Activated naive CD8-positive, alpha-beta T cell treated with anti-CD3 and anti-CD28 coated beads, Interleukin-2, amount 10 ng/mL, durations not matched to agents 7 days and 5 days (primary cell): ENCODE measurements around the gene THRB. TPM values are rescaled to one million over a fixed set of nuclear protein-coding genes. Genes with fewer than 3 reads are reported as not detected.

Source experiments
- ATAC-seq: fragments of 150-1000 bp; cut with Tn5 transposase; one replicate; pipeline ENCODE4 v1.10.0; 2021; ENCODE audit warnings: low read depth, moderate library complexity
- POLR2A ChIA-PET: fragments of 350-600 bp; sonication (Branson Sonifier 250); formaldehyde crosslinking; loops from one replicate; lab custom pipeline; 2021; ENCODE audit warnings: antibody characterized with exemption; lab: Charles Lee
- DNase-seq: peaks from one replicate; pipeline ENCODE4 v3.0.0; 2021
- H3K27ac Mint-ChIP-seq: one replicate; pipeline ENCODE4 v1.8.0; 2022; ENCODE audit warnings: mild to moderate bottlenecking, mixed read lengths
- H3K27me3 Mint-ChIP-seq: one replicate; pipeline ENCODE4 v1.8.0; 2022; ENCODE audit warnings: mild to moderate bottlenecking, moderate library complexity, mixed read lengths
- H3K36me3 Mint-ChIP-seq: one replicate; pipeline ENCODE4 v1.8.0; 2021; ENCODE audit warnings: mild to moderate bottlenecking, mixed read lengths
- H3K4me1 Mint-ChIP-seq: one replicate; pipeline ENCODE4 v1.8.0; 2021; ENCODE audit warnings: mixed read lengths
- H3K4me3 Mint-ChIP-seq: one replicate; pipeline ENCODE4 v1.8.0; 2022; ENCODE audit warnings: mild to moderate bottlenecking, moderate library complexity, mixed read lengths
- H3K9me3 Mint-ChIP-seq: one replicate; pipeline ENCODE4 v1.8.0; 2021; ENCODE audit warnings: mixed read lengths
- total RNA-seq, 2 experiments: library from RNA; stranded (reverse); gene quantifications; one replicate each; pipeline ENCODE4 v1.2.3, GENCODE V29; 2021

THRB gene
- total RNA-seq, 2 experiments from 2014 or later = not detected

DNA sequence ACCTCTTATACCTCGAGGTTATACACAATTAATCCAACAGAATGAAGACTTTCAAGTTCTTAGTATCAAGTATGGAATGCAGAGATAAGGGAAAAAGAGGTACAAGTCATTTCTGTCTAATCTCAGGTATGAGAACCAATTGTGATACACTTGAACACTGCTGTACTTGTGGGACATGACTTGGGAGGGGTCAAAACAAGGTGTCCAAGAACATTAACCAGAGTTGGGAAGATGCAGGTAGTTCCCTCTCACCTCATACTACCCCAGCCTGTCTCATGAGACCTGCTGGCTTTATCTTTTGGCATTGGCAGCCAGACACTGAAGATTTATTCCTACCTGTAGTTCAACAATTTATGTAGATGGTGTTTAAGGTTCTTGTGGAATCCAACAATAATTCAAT, 339.9 kb downstream of the THRB start:
- POLR2A ChIA-PET = no interaction called here
- H3K4me1 Mint-ChIP-seq = peaks cover 2% of the 10 kb centered on the region
- H3K4me3 Mint-ChIP-seq = no peak overlapping the region
- H3K36me3 Mint-ChIP-seq = no peaks in the 10 kb centered on the region
- ATAC-seq (no peak), DNase-seq (no peak)
- H3K9me3 Mint-ChIP-seq = no peaks in the 10 kb centered on the region
- no peak overlapping the region for H3K27ac Mint-ChIP-seq
- H3K27me3 Mint-ChIP-seq = peaks cover 12% of the 10 kb centered on the region

DNA sequence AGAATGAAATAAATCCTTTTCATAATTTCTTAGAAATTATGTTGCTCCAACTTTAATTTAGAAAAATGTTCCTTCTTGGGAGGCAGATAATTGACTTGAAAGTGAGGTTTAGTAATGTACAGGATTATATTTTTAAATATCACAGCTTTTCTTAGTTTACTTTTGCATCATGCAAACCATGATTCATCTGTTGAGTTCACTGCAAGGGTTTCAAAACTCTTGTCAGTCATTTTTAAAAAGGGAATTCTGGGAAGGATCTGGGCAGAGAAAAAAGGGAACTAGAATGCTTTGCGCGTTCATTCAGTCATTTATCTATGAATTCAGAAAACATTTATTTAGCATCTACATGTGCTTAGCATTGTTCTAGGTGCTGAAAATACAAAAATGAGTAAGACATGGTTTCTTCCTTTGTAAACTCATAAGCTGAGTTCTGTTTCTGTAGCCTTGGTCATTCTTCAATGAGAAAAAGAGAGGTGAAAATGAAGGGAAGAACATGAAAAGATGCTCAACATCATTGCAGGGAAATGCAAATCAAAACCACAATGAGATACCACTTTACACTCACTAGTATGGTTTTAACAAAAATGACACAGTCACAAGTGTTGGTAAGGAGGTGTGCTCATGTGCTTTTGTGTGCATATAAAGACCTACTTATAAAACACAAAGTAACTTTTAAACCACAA, 340.5 kb downstream of the THRB start:
- POLR2A ChIA-PET = no interaction called here
- no peaks in the 10 kb centered on the region for H3K36me3 Mint-ChIP-seq
- DNase-seq = no peak
- ATAC-seq = no peak
- no peaks in the 10 kb centered on the region for H3K9me3 Mint-ChIP-seq
- H3K4me1 Mint-ChIP-seq = peaks cover 2% of the 10 kb centered on the region
- peaks cover 12% of the 10 kb centered on the region for H3K27me3 Mint-ChIP-seq
- no peak overlapping the region for H3K27ac Mint-ChIP-seq
- no peak overlapping the region for H3K4me3 Mint-ChIP-seq

DNA sequence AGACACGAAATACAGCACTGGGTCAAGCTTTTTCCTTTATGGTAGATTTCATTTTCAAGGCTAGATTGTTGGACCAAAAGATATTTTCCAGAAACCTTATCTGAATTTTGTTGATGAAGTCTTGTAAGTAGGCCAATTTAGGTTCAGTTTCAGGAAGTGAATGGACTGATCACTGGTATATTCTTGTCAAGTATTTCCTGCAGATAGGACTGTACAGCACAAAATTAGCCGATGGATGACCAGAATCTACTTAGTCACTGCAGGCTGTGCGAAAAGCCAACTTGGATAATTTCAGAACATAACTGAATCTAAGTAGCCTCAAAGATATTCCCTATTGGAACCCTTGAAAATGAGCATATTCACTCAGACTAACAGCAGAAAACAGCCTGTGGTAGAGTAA, 343.1 kb downstream of the THRB start:
- Mint-ChIP-seq H3K27me3 (peaks cover 12% of the 10 kb centered on the region), H3K36me3 (no peaks in the 10 kb centered on the region), H3K27ac (no peak overlapping the region), H3K4me1 (no peaks in the 10 kb centered on the region), H3K4me3 (no peak overlapping the region), H3K9me3 (no peaks in the 10 kb centered on the region)
- no peak for ATAC-seq
- DNase-seq = no peak
- POLR2A ChIA-PET = no interaction called here

DNA sequence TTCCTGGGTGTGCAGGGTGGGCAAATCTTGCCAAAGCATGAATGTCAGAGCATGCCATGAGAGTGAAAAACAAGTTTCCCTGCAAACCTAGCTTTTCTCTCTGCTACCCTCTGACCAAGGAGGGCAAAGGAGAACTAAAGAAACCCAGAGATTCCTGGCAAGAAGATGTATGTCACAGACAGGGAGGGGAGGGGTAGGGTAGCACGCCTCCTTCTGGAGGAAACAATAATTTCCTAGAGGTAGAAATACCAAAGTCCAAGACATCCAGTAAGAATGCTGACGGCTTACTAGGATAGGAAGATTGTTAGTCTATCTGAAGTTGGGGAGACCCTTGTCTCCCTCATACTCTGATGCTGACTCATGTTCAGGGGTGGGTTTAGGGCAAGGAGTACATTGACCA, 345.6 kb downstream of the THRB start:
- POLR2A ChIA-PET = no interaction called here
- H3K4me1 Mint-ChIP-seq = no peaks in the 10 kb centered on the region
- H3K9me3 Mint-ChIP-seq = no peaks in the 10 kb centered on the region
- H3K4me3 Mint-ChIP-seq = no peak overlapping the region
- ATAC-seq = no peak
- H3K27ac Mint-ChIP-seq = no peak overlapping the region
- no peaks in the 10 kb centered on the region for H3K36me3 Mint-ChIP-seq
- peaks cover 9% of the 10 kb centered on the region for H3K27me3 Mint-ChIP-seq
- no peak for DNase-seq

DNA sequence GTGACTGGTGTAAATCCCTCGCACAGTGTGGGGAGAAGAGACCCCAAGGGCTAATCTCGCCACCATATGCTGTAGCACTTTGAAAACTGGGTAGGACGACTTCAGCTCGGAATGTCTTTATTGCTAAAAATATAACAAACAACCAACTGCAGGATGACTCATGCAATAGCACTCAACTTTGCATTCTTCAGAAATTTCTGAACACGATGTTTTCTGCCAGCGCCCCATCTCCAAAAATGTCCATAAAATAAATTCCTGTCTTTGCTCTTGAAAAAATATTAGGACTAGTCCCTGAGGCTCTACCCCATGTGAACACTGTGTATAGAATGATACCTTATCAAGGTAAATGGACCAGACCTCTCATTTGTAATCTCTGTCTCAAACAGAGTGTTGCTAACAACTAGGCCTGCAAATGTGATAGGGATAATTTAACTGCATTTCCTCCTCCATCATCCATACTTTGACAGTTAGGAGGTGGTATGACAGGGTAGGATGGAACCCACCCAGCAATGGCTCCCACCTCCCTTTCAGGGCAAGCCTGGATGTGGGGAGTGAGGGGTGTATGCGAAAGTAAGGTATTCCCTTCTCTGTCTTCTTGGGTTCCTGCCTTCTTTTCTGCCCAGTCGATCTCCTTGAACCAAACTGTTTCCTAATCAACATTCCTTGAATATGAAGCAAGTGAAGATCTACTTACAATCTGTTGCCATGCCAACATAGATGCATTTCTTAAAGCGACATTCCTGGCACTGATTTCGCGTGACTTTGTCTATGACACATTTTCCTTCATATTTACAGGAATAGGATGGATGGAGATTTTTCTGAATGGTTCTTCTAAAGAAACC, 348.4 kb downstream of the THRB start:
- no peak overlapping the region for H3K4me3 Mint-ChIP-seq
- ATAC-seq (no peak), DNase-seq (no peak)
- POLR2A ChIA-PET = no interaction called here
- no peak overlapping the region for H3K27ac Mint-ChIP-seq
- peaks cover 2% of the 10 kb centered on the region for H3K27me3 Mint-ChIP-seq
- H3K4me1 Mint-ChIP-seq = no peaks in the 10 kb centered on the region
- H3K36me3 Mint-ChIP-seq = no peaks in the 10 kb centered on the region
- no peaks in the 10 kb centered on the region for H3K9me3 Mint-ChIP-seq

DNA sequence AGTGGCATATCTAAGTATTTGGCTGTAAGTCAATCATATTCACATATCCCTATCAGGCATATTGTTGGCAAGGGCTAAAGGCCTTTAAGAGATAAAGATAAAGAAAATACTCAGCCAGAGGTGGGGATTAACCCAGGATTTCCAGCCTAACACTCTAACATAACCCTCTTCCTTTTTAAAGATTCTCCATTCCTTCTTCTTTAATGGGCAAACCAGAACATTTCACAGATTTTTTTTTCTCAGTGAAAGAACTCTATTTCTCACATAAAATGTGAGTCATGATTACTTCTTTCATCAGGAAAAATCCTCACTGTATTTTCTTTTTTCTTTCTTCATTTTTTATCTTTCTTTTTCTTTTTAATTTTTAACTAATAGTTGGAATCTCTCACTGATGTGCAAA, 349.2 kb downstream of the THRB start:
- Mint-ChIP-seq H3K27ac (no peak overlapping the region), H3K27me3 (no peaks in the 10 kb centered on the region), H3K9me3 (no peaks in the 10 kb centered on the region), H3K4me1 (no peaks in the 10 kb centered on the region), H3K4me3 (no peak overlapping the region), H3K36me3 (no peaks in the 10 kb centered on the region)
- DNase-seq = no peak
- ATAC-seq = no peak
- POLR2A ChIA-PET = no interaction called here

DNA sequence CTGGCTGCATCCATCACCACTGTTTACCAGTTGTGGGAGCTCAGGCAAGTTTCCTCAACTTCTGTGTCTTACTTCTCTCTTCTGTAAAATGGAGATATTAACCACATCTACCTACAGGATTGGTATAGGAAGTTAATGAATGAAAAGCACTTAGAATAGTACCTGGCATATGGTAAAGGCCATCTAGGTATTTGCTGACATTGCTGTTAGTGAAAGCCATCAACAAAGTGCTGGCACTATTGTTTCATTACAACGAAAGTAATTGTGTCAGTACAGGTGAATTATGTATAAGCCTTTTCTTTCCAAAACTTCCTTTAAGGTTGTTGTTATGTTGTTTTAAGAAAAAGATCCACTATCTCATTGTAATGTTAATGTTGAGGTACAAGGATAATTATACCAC, 352.5 kb downstream of the THRB start:
- ATAC-seq = no peak

DNA sequence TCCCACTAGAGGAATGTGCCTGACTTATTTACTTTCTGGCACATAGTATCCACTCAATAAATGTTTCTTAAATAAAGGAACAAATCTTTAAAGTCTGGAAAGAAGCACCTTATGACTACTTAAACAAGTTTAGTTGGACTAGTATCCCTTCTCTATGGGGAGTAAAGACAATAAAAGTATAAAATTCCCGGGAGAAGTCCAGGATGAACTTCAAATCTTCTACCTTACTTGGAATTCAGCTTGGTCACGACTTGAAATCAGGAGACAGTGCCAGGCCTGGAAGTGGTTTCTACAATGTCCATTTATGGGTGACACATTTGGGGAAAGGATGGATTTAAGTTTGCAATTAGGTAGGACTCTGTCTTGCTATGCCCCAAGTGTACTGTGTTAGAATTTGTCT, 353.1 kb downstream of the THRB start:
- Mint-ChIP-seq H3K4me3 (no peak overlapping the region), H3K9me3 (peaks cover 2% of the 10 kb centered on the region), H3K27me3 (no peaks in the 10 kb centered on the region), H3K27ac (no peak overlapping the region), H3K4me1 (peaks cover 2% of the 10 kb centered on the region), H3K36me3 (no peaks in the 10 kb centered on the region)
- POLR2A ChIA-PET = no interaction called here
- no peak for DNase-seq
- ATAC-seq = no peak

More for the DNA sequence above, 352.5 kb downstream of the THRB start:
- no peak for DNase-seq
- POLR2A ChIA-PET = no interaction called here
- peaks cover 2% of the 10 kb centered on the region for H3K9me3 Mint-ChIP-seq
- no peak overlapping the region for H3K27ac Mint-ChIP-seq
- H3K4me1 Mint-ChIP-seq = peaks cover 2% of the 10 kb centered on the region
- no peak overlapping the region for H3K4me3 Mint-ChIP-seq
- H3K27me3 Mint-ChIP-seq = no peaks in the 10 kb centered on the region
- no peaks in the 10 kb centered on the region for H3K36me3 Mint-ChIP-seq

DNA sequence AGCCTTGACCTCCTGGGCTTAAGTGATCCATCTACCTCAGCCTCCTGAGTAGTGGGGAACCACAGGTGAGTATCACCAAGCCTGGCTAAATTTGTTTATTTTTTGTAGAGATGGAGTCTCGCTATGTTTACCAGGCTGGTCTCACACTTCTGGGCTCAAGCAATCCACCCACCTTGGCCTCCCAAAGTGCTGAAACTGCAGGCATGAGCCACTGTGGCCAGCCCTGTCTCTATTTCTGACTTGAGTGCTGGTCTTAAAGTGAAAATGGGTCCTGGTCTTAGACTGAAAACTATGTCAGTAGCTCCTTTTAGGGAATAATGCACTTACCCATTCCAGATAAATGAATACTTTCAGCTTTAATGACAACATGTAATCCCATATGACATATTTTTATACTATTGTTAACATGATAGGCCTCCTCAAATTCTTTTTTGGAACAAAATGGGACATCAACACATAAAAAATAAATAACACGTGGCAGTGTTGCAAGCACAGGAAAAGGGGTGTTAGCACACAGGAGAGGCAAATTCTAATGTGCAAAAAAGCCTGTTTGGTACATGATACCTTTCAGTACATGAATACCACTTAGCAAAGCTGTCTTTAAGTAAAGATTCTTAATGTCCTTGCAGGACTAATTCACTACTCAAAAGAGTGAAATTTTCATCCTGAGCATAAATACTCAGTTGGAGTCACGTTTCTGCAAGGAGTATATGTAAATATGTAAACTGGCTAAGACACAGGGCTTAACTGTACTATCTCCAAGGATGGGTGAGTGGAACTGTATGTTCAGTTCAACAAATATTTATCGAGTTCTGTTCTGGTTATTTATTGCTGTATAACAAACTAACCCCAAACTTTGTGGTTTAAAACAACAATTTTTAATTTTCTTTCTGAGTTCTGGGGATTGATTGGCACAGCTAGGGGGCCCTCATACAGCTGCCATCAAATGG, 354.9 kb downstream of the THRB start:
- Mint-ChIP-seq H3K27ac (no peak overlapping the region), H3K4me3 (no peak overlapping the region), H3K4me1 (peaks cover 2% of the 10 kb centered on the region), H3K9me3 (peaks cover 2% of the 10 kb centered on the region), H3K27me3 (no peaks in the 10 kb centered on the region), H3K36me3 (no peaks in the 10 kb centered on the region)
- no peak for ATAC-seq
- POLR2A ChIA-PET = no interaction called here
- no peak for DNase-seq

DNA sequence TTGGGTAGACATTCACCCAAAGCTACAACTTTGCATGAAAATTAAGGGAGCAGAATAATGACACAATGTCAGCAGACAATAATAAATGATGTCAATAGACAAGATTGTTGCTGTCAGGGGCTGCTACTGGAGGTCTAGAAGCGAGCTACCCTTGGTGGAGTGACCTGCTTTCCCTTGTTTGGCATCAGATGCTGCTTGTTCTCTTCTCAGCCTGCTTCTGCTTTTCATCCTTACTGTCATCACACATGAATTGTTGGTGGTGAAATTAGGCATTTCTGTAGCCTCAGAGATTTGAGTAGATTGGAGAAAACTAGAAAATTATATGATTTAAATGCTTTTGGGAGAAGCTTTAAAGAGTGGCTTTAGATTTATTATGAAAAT, 355.8 kb downstream of the THRB start:
- Mint-ChIP-seq H3K27ac (no peak overlapping the region), H3K9me3 (peaks cover 2% of the 10 kb centered on the region), H3K36me3 (no peaks in the 10 kb centered on the region), H3K27me3 (no peaks in the 10 kb centered on the region), H3K4me3 (no peak overlapping the region), H3K4me1 (peaks cover 2% of the 10 kb centered on the region)
- no peak for DNase-seq
- POLR2A ChIA-PET = no interaction called here
- no peak for ATAC-seq

DNA sequence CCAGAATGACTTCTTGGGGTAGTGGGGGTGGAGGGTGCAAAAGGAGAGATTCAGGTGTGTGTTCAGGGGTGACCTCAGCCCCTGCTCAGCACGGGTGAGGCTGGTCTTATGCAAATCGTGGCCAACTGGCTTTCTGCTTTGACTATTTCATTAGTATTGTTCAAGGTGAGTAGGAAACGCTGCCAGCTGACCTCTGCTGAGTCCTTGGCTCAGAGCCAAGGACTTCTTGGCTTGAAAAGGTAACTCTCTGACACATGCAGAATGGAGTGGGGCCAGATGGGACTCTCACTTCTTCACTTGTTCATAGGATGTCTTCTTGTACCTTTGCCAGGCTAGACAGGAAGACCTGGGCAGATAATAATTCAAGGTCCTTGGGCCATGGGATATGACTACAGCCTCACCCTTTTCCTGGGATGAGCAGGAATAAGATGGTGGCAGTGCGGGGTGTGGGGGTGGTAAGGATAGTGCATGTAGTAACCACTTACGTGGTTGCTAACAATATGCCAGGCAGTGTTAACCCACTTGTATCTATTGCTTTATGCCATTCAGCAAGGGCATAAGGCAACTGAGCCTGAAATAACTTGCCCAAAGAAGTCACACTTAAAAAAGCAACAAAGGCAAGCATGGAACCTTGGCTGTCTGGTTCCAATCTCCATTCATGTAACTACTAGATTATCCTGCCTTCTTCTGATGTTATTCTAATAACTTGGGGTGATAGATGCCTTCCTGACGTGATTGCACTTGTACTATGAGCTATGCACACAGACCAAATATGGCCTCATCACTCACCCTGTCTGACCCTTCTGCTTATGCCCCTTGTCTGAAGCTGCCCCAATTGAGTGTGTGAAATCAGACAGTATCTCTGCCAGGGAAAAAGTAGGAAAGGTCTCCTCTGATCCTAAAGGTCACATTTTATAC, 356.4 kb downstream of the THRB start:
- POLR2A ChIA-PET = no interaction called here
- H3K9me3 Mint-ChIP-seq = peaks cover 2% of the 10 kb centered on the region
- peaks cover 2% of the 10 kb centered on the region for H3K4me1 Mint-ChIP-seq
- H3K27ac Mint-ChIP-seq = no peak overlapping the region
- DNase-seq (no peak), ATAC-seq (no peak)
- no peak overlapping the region for H3K4me3 Mint-ChIP-seq
- H3K36me3 Mint-ChIP-seq = no peaks in the 10 kb centered on the region
- H3K27me3 Mint-ChIP-seq = no peaks in the 10 kb centered on the region

DNA sequence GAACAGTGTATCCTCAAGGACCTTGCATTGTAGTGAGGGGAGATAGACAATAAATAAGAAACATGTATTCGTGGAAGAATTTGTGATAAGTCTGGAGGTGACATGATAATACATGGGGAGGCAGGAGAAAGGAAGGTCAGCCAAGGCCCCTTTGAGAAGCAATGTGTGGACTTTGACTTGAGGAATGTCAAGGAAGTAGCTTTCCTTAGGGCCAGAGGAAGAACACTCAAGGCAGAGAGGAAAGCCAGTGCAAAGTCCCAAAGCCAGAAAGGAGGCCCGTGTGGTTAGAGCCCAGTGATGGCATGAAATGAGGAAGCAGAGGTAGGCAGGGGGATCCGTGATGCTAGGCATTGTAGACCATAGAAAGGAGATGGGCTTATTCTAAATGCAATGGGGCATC, 357.3 kb downstream of the THRB start:
- DNase-seq (no peak), ATAC-seq (no peak)
- Mint-ChIP-seq H3K4me3 (no peak overlapping the region), H3K27me3 (no peaks in the 10 kb centered on the region), H3K9me3 (peaks cover 2% of the 10 kb centered on the region), H3K27ac (no peak overlapping the region), H3K36me3 (no peaks in the 10 kb centered on the region), H3K4me1 (peaks cover 2% of the 10 kb centered on the region)
- POLR2A ChIA-PET = no interaction called here
